Stimulated activated CD8-positive, alpha-beta memory T cell treated with anti-CD3 and anti-CD28 coated beads, Interleukin-15, amount 100 ng/mL, for 1 hour (primary cell): ENCODE data around the gene CCL27.
A peak's percentile ranks its signal among the peaks of the same experiment; 100 is the strongest.
"Not testable (repeated sequence)": the region's sequence is repeated elsewhere in the genome, so short reads cannot be mapped to it uniquely, and the experiment has no call there.

Source experiments
- DNase-seq: peaks from one replicate; pipeline ENCODE4 v3.0.0-alpha.2; 2020; ENCODE audit warnings: low read depth

The CCL27 gene

DNA sequence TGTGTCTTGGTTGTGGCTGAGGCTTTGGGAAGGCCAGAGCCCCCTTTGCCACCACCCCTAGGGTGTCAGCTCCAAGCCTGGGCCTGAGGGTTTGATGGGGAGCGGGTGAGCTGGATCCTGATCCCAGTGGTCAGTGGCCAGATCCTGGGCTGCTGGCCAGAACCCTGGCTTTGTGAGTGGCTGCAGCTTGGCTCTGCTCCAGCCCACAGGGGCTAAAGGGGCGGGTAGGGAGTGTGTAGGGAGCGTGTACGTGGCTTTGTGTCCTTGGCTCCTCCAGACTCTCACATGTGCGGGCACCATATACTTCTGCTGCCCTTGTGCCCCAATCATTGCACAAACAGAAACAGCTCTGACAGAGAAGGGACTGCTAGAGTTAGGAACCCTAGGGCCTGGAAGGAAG, 11.6 kb downstream of the CCL27 start:
- DNase-seq, result no peak

DNA sequence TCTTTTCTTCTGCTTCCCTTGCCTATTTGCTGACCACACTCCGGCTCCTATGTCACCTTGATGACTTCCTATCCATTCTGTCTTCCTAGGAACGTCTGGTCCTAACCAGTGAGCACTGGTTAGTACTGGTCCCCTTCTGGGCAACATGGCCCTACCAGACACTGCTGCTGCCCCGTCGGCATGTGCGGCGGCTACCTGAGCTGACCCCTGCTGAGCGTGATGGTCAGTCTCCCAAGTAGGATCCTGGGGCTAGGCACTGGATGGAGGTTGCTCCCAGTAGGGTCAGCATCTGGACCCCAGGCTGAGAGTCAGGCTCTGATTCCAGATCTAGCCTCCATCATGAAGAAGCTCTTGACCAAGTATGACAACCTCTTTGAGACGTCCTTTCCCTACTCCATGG, 13.8 kb downstream of the CCL27 start:
- DNase-seq, result no peak

DNA sequence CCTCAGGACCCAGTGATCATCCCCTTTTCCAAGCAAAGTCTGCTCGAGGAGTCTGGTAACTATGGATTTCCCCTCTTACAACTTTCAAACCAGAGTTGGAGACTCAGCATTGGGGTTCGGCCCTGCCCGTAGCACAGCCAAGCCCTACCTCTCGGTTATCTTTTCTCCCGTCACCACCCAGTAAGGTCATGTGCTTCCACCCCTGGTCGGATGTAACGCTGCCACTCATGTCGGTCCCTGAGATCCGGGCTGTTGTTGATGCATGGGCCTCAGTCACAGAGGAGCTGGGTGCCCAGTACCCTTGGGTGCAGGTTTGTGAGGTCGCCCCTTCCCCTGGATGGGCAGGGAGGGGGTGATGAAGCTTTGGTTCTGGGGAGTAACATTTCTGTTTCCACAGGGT, 14.8 kb downstream of the CCL27 start:
- no peak for DNase-seq

DNA sequence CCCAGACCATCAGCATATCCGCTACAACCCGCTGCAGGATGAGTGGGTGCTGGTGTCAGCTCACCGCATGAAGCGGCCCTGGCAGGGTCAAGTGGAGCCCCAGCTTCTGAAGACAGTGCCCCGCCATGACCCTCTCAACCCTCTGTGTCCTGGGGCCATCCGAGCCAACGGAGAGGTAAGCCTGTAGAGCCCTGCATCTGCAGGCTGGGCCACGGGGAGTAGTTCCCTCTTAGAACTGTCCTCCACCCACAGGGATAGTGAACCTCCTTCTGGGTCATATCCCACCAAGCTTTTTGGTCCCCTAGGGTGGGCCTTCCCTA, 15.4 kb downstream of the CCL27 start:
- no peak for DNase-seq

DNA sequence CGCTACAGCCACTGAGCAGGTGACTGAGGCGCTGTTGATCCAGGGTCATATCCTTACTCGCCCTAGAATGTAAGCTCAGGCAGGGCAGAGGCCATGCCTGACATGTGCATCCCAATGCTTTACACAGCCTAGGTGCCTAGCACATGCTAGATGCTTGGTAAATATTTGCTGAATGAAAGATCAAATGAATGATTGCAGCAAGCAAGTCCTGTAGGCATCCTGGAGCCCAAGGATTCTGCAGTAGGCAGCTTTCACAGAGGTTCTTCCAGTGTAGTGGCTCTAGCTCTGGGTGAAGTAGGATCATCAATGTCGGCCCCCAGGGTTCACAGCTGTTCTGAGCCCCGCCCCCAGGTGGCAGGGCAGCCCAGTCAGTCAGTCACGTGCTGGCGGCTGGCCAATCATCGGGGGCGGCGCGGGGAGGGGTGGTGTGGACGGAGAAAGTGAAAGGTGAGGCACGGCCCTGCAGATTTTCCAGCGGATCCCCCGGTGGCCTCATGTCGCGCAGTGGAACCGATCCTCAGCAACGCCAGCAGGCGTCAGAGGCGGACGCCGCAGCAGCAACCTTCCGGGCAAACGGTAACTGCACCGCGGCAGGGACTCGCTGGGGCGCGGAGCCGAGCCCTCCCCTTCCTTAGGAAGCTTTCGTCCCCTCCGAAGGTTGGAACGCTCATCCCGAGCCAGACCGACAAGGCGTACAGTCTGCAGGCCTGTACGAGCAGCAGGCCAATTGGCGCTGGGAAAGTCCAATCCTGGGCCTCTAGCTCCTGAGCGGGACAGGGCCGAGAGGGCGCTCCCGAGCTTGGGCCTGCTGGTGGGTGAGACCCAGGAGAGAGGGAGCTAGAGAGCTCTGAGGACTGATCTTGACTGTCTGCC, 16.0 kb downstream of the CCL27 start, which contains the start of gene GALT:
GALT (plus strand) TSS at position 465 of the 873 bp plus-strand sequence; CDS start at position 495, 30 bp downstream.
- DNase-seq, result peak; percentile 96

DNA sequence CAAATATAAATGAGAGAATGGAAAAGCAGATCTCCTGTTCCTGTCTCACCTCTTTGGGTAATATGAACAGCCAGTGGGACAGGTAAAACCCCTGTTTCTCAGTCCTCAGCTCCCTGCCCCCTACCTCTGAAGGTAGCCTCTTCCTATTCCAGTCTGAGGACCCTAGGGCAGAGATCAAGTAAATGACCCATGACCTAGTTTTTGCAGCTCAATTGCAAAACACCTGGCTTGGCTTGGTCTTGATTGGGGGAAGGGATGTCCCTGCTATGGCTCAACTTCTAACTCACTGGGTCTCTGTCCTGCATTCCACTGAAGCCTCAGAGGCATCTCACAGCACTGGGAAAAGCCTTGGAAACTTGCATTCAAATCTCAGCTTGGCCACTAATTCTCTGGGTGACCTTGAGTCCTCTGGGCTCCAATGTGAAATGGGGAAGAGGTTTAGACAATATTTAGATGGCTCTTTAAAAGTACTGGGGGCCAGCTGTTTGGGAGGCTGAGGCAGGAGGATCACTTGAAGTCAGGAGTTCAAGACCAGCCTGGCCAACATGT, 17.6 kb downstream of the CCL27 start:
- DNase-seq, result no peak

DNA sequence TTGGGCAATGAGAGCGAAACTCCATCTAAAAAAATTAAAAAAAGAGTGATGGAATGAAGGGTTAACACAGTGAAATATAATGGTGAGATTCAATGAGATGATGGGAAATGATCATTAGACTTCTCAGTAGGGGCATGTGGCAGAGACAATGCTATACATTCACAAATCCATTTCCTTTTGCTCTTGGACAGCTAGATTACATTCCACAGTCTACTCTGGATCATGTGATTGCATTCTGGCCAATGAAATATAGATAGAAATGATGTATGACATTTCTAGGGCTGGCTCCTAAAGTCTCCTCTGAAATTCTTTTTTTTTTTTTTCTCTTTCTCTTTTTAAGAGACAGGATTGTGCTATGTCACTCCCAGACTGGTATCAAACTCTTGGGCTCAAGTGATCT, 19.8 kb downstream of the CCL27 start:
- DNase-seq, result no peak

DNA sequence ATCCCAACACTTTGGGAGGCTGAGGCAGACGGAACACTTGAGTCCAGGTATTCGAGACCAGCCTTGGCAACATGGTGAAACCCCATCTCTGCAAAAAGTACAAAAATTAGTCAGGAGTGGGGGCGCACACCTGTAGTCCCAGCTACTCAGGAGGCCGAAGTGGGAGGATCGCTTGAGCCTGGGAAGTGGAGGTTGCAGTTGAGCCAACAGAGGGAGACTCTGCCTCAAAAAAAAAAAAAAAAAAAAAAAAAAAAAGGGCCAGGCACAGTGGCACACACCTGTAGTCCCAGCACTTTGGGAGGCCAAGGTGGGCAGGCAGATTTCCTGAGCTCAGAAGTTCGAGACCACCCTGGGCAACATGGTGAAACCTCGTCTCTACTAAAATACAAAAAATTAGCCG, 23.1 kb downstream of the CCL27 start:
- DNase-seq, result not testable (repeated sequence)

DNA sequence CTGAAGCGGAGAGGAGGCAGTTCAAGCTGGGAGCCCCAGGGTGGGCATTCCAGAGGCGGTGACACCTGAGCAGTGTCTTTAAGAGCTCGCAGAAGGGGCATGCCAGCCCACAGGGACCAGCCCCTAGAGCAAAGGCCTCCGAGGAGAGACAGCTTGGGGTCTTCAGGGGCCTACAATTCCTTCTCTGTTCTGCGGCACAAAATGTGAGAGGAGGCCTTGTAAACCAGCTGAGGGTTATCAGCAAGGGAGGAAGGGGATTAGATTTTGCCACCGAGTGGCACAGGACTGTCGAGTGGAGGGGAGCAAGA, 24.4 kb downstream of the CCL27 start:
- DNase-seq, result no peak

DNA sequence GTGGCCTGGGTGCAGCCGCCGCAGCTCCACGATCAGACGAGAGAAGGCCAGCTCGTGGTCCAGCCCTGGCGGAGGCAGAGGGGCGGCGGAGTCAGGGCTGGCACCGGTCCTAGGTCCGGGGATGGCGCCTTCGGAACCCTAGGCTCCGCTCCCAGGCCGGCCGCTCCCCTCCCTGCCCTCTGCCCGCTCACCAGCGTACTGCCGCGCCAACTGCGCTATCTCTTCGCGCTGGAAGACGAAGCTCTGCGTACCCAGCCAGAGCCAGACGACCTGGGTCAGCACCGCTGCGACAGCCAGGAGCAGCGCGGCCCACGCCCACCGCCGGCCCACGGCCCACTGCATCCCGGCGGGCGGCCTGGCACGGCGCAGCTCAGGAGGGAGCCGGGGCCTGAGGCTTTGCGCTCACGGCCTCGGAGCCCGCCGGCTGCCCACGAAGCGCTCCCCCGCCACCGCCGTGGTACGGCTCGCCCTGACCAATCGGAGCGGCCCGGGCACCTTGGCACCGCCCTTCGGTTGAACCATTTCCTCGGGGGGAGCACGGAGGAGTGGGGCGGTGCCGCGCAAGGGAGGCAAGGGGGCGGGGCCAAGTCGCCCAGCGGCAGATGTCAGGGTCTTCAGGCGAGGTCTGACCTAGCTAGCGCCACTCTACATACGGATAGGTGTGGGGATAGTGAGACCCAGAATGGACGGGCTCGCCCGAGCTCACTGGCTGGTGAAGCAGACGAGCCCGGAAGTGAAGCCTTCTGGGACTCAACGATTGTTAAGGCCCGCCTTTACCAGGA, 24.9 kb downstream of the CCL27 start, which contains the start of gene SIGMAR1:
SIGMAR1 (minus strand) TSS at position 432 of the 782 bp plus-strand sequence; CDS start at position 342, 90 bp downstream.
- DNase-seq, result peak; percentile 83

DNA sequence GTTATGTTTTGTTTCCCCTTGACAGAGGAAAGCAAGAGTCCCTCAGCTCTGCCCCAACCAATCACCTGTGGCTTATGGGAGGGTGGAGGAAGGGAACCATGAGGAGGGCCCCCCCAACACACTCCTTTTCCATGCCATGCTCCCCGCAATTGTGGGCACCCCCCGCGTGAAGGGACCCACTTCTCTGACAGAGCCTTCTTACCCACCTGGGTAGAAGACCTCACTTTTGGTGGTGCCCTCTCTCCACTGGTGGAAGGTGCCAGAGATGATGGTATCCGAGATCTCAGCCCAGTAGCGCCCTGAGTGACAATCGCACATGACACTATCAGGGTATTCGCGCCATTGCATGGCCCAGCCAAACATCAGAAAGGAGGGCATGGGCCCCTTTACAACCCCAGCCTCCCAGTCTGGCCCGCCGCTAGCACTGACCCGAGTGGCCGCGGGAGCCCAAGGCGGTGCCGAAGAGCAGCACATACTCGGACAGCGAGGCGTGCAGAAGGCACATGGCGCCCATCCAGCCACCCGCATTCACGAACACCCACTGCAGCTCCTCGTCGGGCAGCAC, 25.6 kb downstream of the CCL27 start:
- no peak for DNase-seq

DNA sequence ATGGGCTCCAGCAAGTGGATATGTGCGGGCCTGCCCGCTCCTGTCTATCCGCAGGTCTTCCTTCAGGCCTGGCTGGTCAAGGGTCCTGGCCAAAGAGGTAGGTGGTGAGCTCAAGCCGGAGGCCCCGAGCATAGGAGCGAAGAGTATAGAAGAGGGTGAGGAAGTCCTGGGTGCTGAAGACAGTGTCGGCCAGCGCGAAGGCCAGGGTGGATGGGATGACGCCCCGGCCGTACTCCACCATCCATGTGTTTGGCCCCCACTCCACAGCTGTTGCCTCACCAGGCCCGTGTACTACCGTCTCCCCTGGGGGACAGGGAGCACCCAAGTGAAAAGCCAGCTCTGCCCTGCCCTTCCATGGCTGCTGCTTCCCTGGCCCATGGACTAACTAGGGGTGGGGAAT, 26.9 kb downstream of the CCL27 start:
- DNase-seq, result no peak

DNA sequence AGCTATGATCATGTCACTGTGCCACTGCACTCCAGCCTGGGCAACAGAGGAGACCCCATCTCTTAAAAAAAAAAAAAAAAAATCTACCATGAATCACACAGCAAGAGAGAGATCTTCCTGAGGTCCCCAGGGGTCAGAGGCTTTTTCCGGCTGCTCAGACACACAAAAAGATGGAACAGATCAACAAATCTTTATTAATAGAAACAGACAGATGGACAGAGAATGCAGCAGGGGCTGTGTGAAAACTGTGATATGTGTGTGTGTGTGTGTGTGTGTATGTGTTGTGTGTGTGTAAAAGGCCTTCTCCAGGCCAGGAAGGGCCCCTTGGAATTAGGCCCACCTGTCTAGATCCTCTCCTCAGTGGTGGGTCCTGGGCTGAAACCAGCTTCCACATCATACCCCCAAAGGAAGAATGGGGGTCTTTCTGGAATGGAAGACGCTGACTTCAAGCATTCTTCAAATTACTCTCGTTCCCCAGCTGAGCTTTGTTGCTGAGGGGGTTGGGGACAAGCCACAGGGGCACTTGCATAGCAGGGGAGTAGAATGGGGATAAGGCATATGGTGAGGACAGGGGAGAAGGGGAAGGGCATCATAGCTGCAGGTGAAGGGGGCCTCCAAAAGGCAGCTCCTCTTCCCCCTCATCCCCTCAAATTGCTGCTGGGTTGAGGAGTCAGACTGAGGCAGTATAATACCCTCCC, 27.8 kb downstream of the CCL27 start:
- DNase-seq, result no peak

DNA sequence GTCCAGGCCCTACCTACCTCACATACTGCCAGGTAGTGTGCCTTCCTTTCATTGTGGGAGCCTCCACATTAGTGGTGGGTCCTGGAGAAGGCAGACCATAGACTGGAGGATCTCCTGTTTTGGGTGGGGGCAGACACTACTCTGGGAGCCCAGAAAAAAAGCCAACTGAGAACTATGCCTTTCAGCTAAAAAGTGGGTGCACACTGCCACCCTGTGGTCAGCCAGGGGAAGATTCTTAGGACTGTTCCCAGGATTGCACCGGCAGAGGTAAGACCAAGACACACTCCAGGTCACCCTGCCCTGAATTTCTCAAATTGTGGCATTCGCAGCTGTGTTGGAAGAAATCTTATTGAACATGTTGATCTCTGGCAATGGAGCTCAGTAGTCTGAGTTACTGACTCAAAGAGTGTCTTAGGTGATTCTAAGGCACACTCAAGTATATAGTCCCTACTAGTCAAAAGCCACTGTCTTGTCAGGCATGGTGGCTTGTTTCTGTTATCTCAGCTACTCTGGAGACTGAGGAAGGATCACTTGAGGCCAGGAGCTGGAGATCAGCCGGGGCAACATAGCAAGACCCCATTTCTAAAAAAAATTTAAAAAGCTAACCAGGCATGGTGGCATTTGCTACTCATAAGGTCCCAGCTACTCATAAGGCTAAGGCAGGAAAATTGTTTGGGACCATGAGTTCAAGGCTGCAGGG, 28.5 kb downstream of the CCL27 start:
- DNase-seq, result peak; percentile 57

DNA sequence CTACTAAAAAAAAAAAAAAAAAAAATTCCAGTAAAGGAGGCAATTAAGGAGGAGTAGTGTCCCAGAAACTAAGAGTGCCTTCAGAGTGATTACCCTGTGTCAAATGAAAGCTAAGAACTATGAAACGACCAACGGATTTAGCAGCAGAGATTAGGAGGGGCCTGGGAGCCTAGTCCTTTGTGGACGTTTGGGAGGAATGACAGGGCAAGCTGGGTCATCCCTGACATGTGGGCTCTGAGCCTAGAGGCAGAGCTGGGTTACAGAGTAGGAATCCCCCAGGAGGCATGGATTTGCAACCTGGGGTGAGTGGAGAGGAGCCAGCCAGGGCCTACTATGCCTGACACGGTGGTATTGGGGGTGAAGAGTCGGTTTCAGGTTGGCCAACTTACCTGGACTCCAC, 29.3 kb downstream of the CCL27 start:
- no peak for DNase-seq

DNA sequence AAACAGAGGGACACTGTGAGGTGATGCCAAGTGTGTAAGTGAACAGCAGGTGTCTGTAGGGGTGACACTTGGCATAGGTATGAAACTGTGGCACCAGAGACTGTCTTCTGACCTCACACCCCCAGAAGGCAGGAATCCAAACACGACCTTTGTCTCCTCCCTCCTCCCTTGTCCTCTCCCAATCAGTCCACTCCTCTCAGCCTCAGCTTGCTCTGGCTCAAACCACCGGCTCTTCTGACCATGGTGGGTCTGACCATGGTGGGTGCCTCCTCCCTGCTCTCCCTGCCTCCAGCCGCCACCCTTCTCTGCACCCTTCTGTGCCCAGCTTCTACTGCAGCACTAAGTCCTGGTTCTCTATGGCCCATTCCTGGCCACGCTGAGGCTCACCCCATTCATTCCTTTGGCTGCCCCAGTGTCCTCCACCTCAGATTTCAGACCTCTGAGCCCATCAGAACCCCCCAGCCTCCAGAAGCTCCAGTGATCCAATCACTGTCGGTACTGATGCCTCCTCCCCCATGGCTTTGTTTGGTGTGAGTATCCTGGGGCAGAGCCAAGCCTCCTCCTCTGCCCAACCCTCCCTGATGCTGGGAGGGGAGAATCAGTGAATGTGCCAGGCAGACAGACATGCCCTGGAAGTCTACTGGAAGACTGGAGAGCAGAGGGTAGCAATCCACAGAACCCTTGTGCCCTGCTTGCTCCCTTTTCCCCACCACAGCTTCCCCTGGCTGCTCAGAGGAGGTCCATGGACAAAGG, 31.9 kb downstream of the CCL27 start:
- no peak for DNase-seq

DNA sequence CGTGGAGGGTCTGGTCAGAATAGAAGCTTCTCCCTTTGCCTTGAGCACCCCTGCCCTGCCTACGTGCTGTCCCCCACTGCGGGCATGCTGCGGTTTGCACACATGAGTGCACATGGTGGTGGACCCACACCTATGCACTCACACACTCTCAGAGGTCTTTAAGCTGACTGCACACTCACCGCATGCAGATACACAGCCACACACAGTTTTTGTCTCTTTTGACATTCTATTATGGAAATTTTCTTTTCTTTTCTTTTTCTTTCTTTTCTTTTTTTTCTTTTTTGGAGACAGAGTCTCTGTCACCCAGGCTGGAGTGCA, 33.0 kb downstream of the CCL27 start:
- no peak for DNase-seq

DNA sequence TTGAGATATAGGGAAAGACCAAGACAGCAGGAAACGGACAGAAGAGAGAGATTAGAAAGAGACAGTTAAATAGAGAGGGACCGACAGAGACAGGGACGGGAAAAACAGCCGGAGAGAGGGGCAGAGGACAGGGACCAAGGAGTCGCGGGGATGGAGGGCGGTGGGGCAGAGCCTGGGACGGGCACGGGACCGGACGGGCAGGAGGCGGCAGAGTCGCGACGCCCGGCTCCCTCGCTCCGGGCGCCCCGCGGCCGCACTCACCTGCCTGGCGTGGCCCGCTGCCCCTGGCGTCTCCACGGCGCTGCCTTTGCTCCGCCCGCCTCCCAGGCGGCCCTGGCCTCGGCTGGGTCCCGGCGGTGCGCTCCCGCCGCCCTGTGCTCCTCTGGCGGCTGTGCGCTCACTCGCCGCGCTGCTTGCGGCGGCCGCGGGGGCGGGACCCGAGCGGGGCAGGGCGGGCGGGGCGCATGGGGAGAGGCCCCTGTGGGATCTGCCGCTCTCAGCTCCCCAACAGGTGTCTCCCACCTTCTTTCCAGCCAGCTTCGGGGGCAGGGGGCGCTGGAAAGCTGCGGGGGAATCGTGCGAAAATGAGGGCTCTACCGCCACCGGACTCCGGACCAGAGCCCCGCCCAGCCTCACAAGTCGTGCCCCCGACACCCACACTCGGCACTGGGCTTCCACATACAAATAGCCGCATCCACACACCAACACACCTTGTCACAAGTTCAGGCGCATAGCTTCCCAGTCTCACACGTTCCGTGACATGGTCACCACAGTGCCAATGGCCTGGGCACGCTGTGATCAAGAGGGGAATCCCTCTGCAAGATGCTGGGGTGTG, 33.6 kb downstream of the CCL27 start, which contains the start of gene ARID3C:
ARID3C (minus strand) TSS at position 411 of the 835 bp plus-strand sequence. CDS start 1,052 bp downstream, outside the sequence.
- no peak for DNase-seq

DNA sequence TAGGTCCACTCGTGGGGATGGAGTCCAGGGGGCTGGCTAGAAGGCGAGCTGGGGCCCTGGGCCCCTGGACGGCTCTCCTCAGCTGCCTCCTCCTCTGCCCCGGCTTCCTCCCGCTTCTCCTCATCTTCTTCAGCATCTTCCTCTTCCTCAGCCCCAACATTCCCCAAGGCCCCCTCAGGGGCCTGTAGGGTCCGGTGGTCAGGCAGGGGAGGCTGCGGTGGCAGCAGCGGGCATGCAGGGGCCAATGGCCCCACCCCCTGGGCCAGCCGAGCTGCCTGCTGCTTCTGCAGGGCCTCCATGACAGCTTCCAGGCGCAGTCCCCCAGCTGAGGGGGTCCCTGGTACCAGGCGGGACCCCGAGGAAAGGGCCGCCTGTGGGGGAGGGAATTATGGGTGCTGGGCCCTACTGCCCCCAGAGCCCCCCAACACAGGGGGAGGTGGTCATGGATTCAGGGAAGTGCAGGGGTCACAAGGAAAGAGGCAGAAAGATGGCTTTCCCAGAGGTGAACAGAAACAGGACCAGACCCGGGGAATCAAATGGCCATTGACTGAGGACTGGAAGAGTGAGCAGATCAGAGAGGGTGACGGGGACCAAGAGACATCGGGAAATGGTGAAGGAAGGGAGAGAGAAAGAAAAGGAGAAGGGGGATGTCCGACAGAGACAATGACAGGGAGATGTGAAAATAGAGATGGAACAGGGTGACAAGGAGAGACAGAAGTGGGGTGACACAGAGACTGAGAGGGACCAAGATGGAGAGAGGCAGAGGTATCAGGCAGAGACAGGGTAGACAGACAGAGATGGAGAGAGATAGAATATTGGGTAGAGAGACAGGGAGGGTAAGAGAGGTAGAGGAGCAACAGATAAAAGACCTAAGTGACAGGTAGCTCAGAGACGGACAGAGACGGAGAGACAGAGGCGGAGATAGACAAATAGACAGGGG, 34.5 kb downstream of the CCL27 start:
- no peak for DNase-seq
